Stimulated activated naive CD8-positive, alpha-beta T cell treated with anti-CD3 and anti-CD28 coated beads, Interleukin-15, amount 100 ng/mL, for 72 hours (primary cell): ENCODE results near the gene WFIKKN2.
"Not testable (repeated sequence)": the region's sequence is repeated elsewhere in the genome, so short reads cannot be mapped to it uniquely, and the experiment has no call there.

Source experiments
- ATAC-seq: fragments of 150-1000 bp; cut with Tn5 transposase; 2 replicates; pipeline ENCODE4 v1.10.0; 2021; ENCODE audit warnings: mild to moderate bottlenecking, moderate library complexity
- DNase-seq, 2 donors: peaks; one replicate each; pipeline ENCODE4 v3.0.0; 2021 to 2022
- H3K27ac Mint-ChIP-seq, 2 donors: one replicate each; pipeline ENCODE4 v1.8.0; 2022; ENCODE audit warnings: mild to moderate bottlenecking in 2 of 2, mixed read lengths in 2 of 2, moderate library complexity in 2 of 2
- H3K27me3 Mint-ChIP-seq: one replicate; pipeline ENCODE4 v1.8.0; 2022; ENCODE audit warnings: mixed read lengths
- H3K4me1 Mint-ChIP-seq: one replicate; pipeline ENCODE4 v1.8.0; 2022; ENCODE audit warnings: mild to moderate bottlenecking, mixed read lengths
- H3K4me3 Mint-ChIP-seq, 2 donors: one replicate each; pipeline ENCODE4 v1.8.0; 2022; ENCODE audit warnings: mild to moderate bottlenecking in 2 of 2, mixed read lengths in 2 of 2, moderate library complexity in 1 of 2
- H3K9me3 Mint-ChIP-seq, 2 donors: one replicate each; pipeline ENCODE4 v1.8.0; 2022; ENCODE audit warnings: mixed read lengths in 2 of 2

Gene WFIKKN2

GRCh38 chr17:50804749-50805475 is 30.5 kb upstream of the WFIKKN2 start:
- not testable (repeated sequence) for H3K4me3 Mint-ChIP-seq, H3K4me1 Mint-ChIP-seq, H3K27ac Mint-ChIP-seq, ATAC-seq, H3K9me3 Mint-ChIP-seq, DNase-seq, H3K27me3 Mint-ChIP-seq

GRCh38 chr17:50805486-50805885 is 29.9 kb upstream of the WFIKKN2 start:
- ATAC-seq, result no peak

GRCh38 chr17:50806141-50806643 is 29.2 kb upstream of the WFIKKN2 start:
- no peak for DNase-seq
- Mint-ChIP-seq H3K27ac (no peak overlapping the region), H3K4me3 (no peak overlapping the region), H3K9me3 (no peaks in the 10 kb centered on the region), H3K27me3 (no peaks in the 10 kb centered on the region), H3K4me1 (no peaks in the 10 kb centered on the region)
- ATAC-seq, result no peak

More at GRCh38 chr17:50805486-50805885, 29.9 kb upstream of the WFIKKN2 start:
- no peaks in the 10 kb centered on the region for H3K27me3 Mint-ChIP-seq
- no peaks in the 10 kb centered on the region for H3K9me3 Mint-ChIP-seq
- H3K27ac Mint-ChIP-seq, result no peak overlapping the region
- no peak overlapping the region for H3K4me3 Mint-ChIP-seq
- DNase-seq, result no peak
- no peaks in the 10 kb centered on the region for H3K4me1 Mint-ChIP-seq

- Mint-ChIP-seq H3K4me1 (no peaks in the 10 kb centered on the region), H3K27ac (no peak overlapping the region), H3K4me3 (no peak overlapping the region), H3K9me3 (no peaks in the 10 kb centered on the region), H3K27me3 (no peaks in the 10 kb centered on the region)
- ATAC-seq (no peak), DNase-seq (no peak)
Measured at GRCh38 chr17:50807009-50807408, 28.4 kb upstream of the WFIKKN2 start.

- Mint-ChIP-seq H3K27me3 (no peaks in the 10 kb centered on the region), H3K4me1 (no peaks in the 10 kb centered on the region), H3K4me3 (no peak overlapping the region), H3K27ac (no peak overlapping the region), H3K9me3 (no peaks in the 10 kb centered on the region)
- DNase-seq, result no peak
- no peak for ATAC-seq
Measured at GRCh38 chr17:50807675-50808074, 27.7 kb upstream of the WFIKKN2 start.

- Mint-ChIP-seq H3K27me3 (no peaks in the 10 kb centered on the region), H3K4me1 (no peaks in the 10 kb centered on the region), H3K4me3 (no peak overlapping the region), H3K27ac (no peak overlapping the region), H3K9me3 (no peaks in the 10 kb centered on the region)
- no peak for DNase-seq
- no peak for ATAC-seq
Measured at GRCh38 chr17:50808413-50808812, 27.0 kb upstream of the WFIKKN2 start.

- H3K4me3 Mint-ChIP-seq, result no peak overlapping the region
- H3K9me3 Mint-ChIP-seq, result no peaks in the 10 kb centered on the region
- DNase-seq (no peak), ATAC-seq (no peak)
- H3K27me3 Mint-ChIP-seq, result no peaks in the 10 kb centered on the region
- H3K4me1 Mint-ChIP-seq, result no peaks in the 10 kb centered on the region
- no peak overlapping the region for H3K27ac Mint-ChIP-seq
Measured at GRCh38 chr17:50808888-50809287, 26.5 kb upstream of the WFIKKN2 start.

GRCh38 chr17:50813583-50813982 is 21.8 kb upstream of the WFIKKN2 start:
- no peaks in the 10 kb centered on the region for H3K9me3 Mint-ChIP-seq
- peaks cover under 1% of the 10 kb centered on the region for H3K4me1 Mint-ChIP-seq
- ATAC-seq, result no peak
- H3K27me3 Mint-ChIP-seq, result peaks cover 8% of the 10 kb centered on the region
- H3K27ac Mint-ChIP-seq, result peak overlapping the region in 1 of 2 donors; percentile 1
- H3K4me3 Mint-ChIP-seq, result no peak overlapping the region
- DNase-seq, result no peak

- H3K27ac Mint-ChIP-seq, result no peak overlapping the region
- H3K27me3 Mint-ChIP-seq, result peaks cover 8% of the 10 kb centered on the region
- no peak overlapping the region for H3K4me3 Mint-ChIP-seq
- peaks cover 9% of the 10 kb centered on the region for H3K4me1 Mint-ChIP-seq
- ATAC-seq (no peak), DNase-seq (no peak)
- no peaks in the 10 kb centered on the region for H3K9me3 Mint-ChIP-seq
Measured at GRCh38 chr17:50815400-50815799, 20.0 kb upstream of the WFIKKN2 start.

GRCh38 chr17:50816271-50816670 is 19.1 kb upstream of the WFIKKN2 start:
- no peak overlapping the region for H3K27ac Mint-ChIP-seq
- ATAC-seq (no peak), DNase-seq (no peak)
- no peaks in the 10 kb centered on the region for H3K9me3 Mint-ChIP-seq
- H3K4me3 Mint-ChIP-seq, result no peak overlapping the region
- H3K4me1 Mint-ChIP-seq, result peaks cover 9% of the 10 kb centered on the region
- H3K27me3 Mint-ChIP-seq, result peaks cover 8% of the 10 kb centered on the region

GRCh38 chr17:50816771-50817751 is 18.3 kb upstream of the WFIKKN2 start:
- peaks cover 9% of the 10 kb centered on the region for H3K4me1 Mint-ChIP-seq
- no peaks in the 10 kb centered on the region for H3K9me3 Mint-ChIP-seq
- H3K27me3 Mint-ChIP-seq, result peaks cover 8% of the 10 kb centered on the region
- peak; percentile 71 for ATAC-seq
- DNase-seq, result peak; percentile 52 to 54
- no peak overlapping the region for H3K27ac Mint-ChIP-seq
- peak overlapping the region in 1 of 2 donors; percentile 19 for H3K4me3 Mint-ChIP-seq

- Mint-ChIP-seq H3K4me3 (no peak overlapping the region), H3K27me3 (peaks cover 8% of the 10 kb centered on the region), H3K9me3 (no peaks in the 10 kb centered on the region), H3K27ac (no peak overlapping the region), H3K4me1 (peaks cover 9% of the 10 kb centered on the region)
- ATAC-seq (no peak), DNase-seq (no peak)
Measured at GRCh38 chr17:50817838-50818237, 17.5 kb upstream of the WFIKKN2 start.

GRCh38 chr17:50818261-50818660 is 17.1 kb upstream of the WFIKKN2 start:
- Mint-ChIP-seq H3K4me3 (no peak overlapping the region), H3K27ac (no peak overlapping the region), H3K27me3 (peaks cover 8% of the 10 kb centered on the region), H3K9me3 (peaks cover 0 to 1% of the 10 kb centered on the region in 2 donors), H3K4me1 (peaks cover 9% of the 10 kb centered on the region)
- ATAC-seq, result no peak
- no peak for DNase-seq

- no peak overlapping the region for H3K4me3 Mint-ChIP-seq
- H3K4me1 Mint-ChIP-seq, result peaks cover 9% of the 10 kb centered on the region
- DNase-seq (peak in 1 of 2 donors; percentile 18), ATAC-seq (peak; percentile 71)
- H3K27ac Mint-ChIP-seq, result peak overlapping the region in 1 of 2 donors; percentile 20
- peaks cover 6 to 9% of the 10 kb centered on the region in 2 donors for H3K9me3 Mint-ChIP-seq
- H3K27me3 Mint-ChIP-seq, result peaks cover 8% of the 10 kb centered on the region
Measured at GRCh38 chr17:50818921-50819657, 16.3 kb upstream of the WFIKKN2 start.

- Mint-ChIP-seq H3K4me1 (peaks cover 9% of the 10 kb centered on the region), H3K27me3 (peaks cover 8% of the 10 kb centered on the region), H3K9me3 (peaks cover 6 to 9% of the 10 kb centered on the region in 2 donors), H3K4me3 (no peak overlapping the region), H3K27ac (no peak overlapping the region)
- ATAC-seq (no peak), DNase-seq (no peak)
Measured at GRCh38 chr17:50820651-50821050, 14.7 kb upstream of the WFIKKN2 start.
